Endothelial cell of umbilical vein (primary cell): Measurements from ENCODE around the gene RBM18. TPM values are rescaled to one million over a fixed set of nuclear protein-coding genes. Genes with fewer than 3 reads are reported as not detected.

Source experiments
- BruUV-seq: library from RNA; stranded (reverse); fragments of 400-500 nt; replicated peaks from 2 replicates; lab custom pipeline; 2021; lab: Mats Ljungman, UMichigan
- CTCF ChIA-PET: fragments of 300-600, 350-600 bp; sonication (Branson Sonifier 250); formaldehyde crosslinking; loops from one replicate; lab custom pipeline; 2021; ENCODE audit warnings: antibody characterized with exemption, inconsistent platforms; lab: Charles Lee
- POLR2A ChIA-PET: fragments of 300-600, 350-600 bp; sonication (Branson Sonifier 250); formaldehyde crosslinking; loops from one replicate; lab custom pipeline; 2021; ENCODE audit warnings: antibody characterized with exemption, inconsistent platforms; lab: Charles Lee
- DNase-seq: peaks from one replicate; pipeline ENCODE4 v3.0.0-alpha.2; 2011; ENCODE audit warnings: low read depth, low spot score
- FAIRE-seq: peaks from 2 replicates; lab custom pipeline; 2011; peaks lifted over from hg19 to GRCh38; lab: Jason Lieb, UNC
- H2AFZ ChIP-seq: 2 replicates; pipeline ENCODE4 v1.6.0; 2012; ENCODE audit warnings: low read depth, low read length, control low read depth, inconsistent platforms
- H3K27ac ChIP-seq: 2 replicates; pipeline ENCODE4 v1.5.1; 2011; ENCODE audit warnings: low read depth, mild to moderate bottlenecking, control low read depth, low read length, moderate library complexity; ENCODE audit not compliant: insufficient read depth
- H3K27me3 ChIP-seq, 2 experiments: 2 replicates each; pipeline versions ENCODE4 v1.6.0 to v1.6.1; 2011; ENCODE audit warnings: low read length in 2 of 2, mixed read lengths in 1 of 2; ENCODE audit not compliant: control insufficient read depth in 2 of 2, insufficient read depth in 2 of 2
- H3K36me3 ChIP-seq, 2 experiments: 2 replicates in 1 of 2; 3 replicates in 1 of 2; pipeline ENCODE4 v1.5.1; 2011; ENCODE audit warnings: low read length in 2 of 2, mild to moderate bottlenecking in 1 of 2, moderate library complexity in 1 of 2; ENCODE audit not compliant: control insufficient read depth in 2 of 2, insufficient read depth in 2 of 2; ENCODE audit errors: extremely low read depth in 1 of 2
- H3K4me1 ChIP-seq: 3 replicates; pipeline ENCODE4 v1.5.1; 2011; ENCODE audit warnings: mild to moderate bottlenecking, low read length; ENCODE audit not compliant: control insufficient read depth, insufficient read depth; ENCODE audit errors: extremely low read depth
- H3K4me2 ChIP-seq: 2 replicates; pipeline ENCODE4 v1.6.1; 2011; ENCODE audit warnings: low read length, control low read depth, mixed read lengths; ENCODE audit not compliant: insufficient read depth
- H3K4me3 ChIP-seq, 3 experiments: fragments of 200-600 bp in 1 of 3; sonication (generic), shearing (Covaris generic) in 1 of 3; replicated peaks in 1 of 3; 2 replicates each; pipeline ENCODE4 v1.5.1; 2011 to 2016; ENCODE audit warnings: control low read depth in 3 of 3, low read length in 3 of 3, mild to moderate bottlenecking in 2 of 3, inconsistent platforms in 1 of 3, low read depth in 1 of 3, moderate library complexity in 1 of 3; ENCODE audit not compliant: insufficient read depth in 1 of 3
- H3K79me2 ChIP-seq: 2 replicates; pipeline ENCODE4 v1.6.0; 2012; ENCODE audit warnings: low read length, inconsistent platforms; ENCODE audit not compliant: control insufficient read depth, insufficient read depth
- H3K9ac ChIP-seq: replicated peaks from 2 replicates; pipeline ENCODE3; 2011; ENCODE audit warnings: low read length, control low read depth; ENCODE audit not compliant: insufficient read depth; ENCODE audit errors: extremely low read depth
- H3K9me1 ChIP-seq: replicated peaks from 3 replicates; pipeline ENCODE4 v1.6.0; 2011; ENCODE audit warnings: mild to moderate bottlenecking, low read length; ENCODE audit not compliant: control insufficient read depth, insufficient read depth; ENCODE audit errors: extremely low read depth
- H3K9me3 ChIP-seq: replicated peaks from 2 replicates; pipeline ENCODE4 v1.5.1; 2012; ENCODE audit warnings: low read length, inconsistent platforms; ENCODE audit not compliant: control insufficient read depth, insufficient read depth
- H4K20me1 ChIP-seq: replicated peaks from 2 replicates; pipeline ENCODE3; 2011; ENCODE audit warnings: mild to moderate bottlenecking, low read length; ENCODE audit not compliant: control insufficient read depth, insufficient read depth; ENCODE audit errors: extremely low read depth
- EZH2 ChIP-seq: IDR thresholded peaks from 2 replicates; pipeline ENCODE4 v1.6.1; 2012; ENCODE audit warnings: borderline replicate concordance, low read depth, mild to moderate bottlenecking, moderate library complexity, low read length, inconsistent platforms; ENCODE audit not compliant: severe bottlenecking
- FOS ChIP-seq: IDR thresholded peaks from 2 replicates; pipeline ENCODE4 v1.6.1; 2011; ENCODE audit warnings: mild to moderate bottlenecking, low read length, moderate library complexity, borderline replicate concordance; ENCODE audit not compliant: insufficient read depth
- JUN ChIP-seq: IDR thresholded peaks from 2 replicates; pipeline ENCODE4 v1.6.1; 2011; ENCODE audit warnings: borderline replicate concordance, low read depth; ENCODE audit not compliant: insufficient read length, insufficient read depth
- MYC ChIP-seq: IDR thresholded peaks from one replicate; pipeline ENCODE4 v1.6.1; 2011; ENCODE audit warnings: mild to moderate bottlenecking, low read depth, low read length
- dilution Hi-C: fragments of 300-500 bp; cut with MboI; formaldehyde crosslinking; loops from one replicate; pipeline ENCODE4 v1.15.0; 2019; ENCODE audit warnings: low sequenced_read_pairs; ENCODE audit not compliant: extremely low pct_ligation_motif_present
- intact Hi-C: fragments of 100-400 bp; cut with micrococcal nuclease; formaldehyde crosslinking; loops from one replicate; pipeline ENCODE4 v1.10.0; 2022
- polyA plus RNA-seq, 4 experiments: library from polyadenylated mRNA; depleted of rRNA in 3 of 4; stranded (reverse) in 3 of 4; unstranded in 1 of 4; fragments of >200 nt; gene quantifications; 2 replicates each; pipeline versions ENCODE4 v1.2.1 to v1.2.3, GENCODE V29; 2011 to 2012; ENCODE audit warnings: missing spikeins in 1 of 4
- total RNA-seq: library from RNA; stranded (reverse); gene quantifications from 2 replicates; pipeline ENCODE4 v1.2.3, GENCODE V29; 2021

The RBM18 gene
- total and polyA plus RNA-seq, 2 donors (not counting 3 experiments of a cell fraction or from before 2014, with no cell fraction given) = 7.9 to 26.9 TPM

DNA sequence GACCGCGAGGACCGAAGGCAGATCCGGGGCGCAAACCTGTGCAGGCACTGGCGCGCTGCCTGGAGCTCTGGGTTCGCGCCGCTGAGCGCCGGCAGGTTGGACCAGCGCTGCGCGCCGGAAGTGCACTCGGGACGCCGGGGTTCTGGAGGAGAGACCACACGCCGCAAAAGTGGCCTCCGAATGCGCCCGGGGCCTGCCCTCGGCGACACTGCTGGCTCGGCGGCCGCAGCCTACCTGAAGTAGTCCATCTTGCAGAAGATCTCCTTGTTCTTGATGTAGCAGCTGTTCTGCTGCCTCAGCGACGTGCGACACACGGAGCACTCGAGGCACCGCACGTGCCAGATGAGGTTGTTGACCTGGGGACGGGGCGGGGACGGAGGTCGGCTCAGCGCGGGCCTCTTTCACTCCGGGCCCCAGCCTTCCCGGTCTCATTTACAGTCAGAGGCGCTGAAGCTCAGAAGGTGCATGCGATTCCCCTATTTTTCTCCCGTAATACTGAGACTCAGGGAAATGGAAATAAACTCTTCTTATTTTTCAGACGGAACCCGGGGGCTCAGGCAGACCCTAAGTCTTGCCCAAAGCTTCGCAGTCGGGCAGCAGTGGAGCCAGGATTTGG is 38.4 kb downstream of the RBM18 start:
- TF ChIP-seq JUN = no peak
- no peak for TF ChIP-seq FOS
- peak; percentile 21 for TF ChIP-seq EZH2
- Histone ChIP-seq H2AFZ (no peak overlapping the region), H3K9me3 (no peaks in the 10 kb centered on the region), H3K36me3 (no peaks in the 10 kb centered on the region), H3K27me3 (peaks cover 39 to 51% of the 10 kb centered on the region in 2 experiments), H3K9me1 (no peaks in the 10 kb centered on the region), H3K79me2 (no peaks in the 10 kb centered on the region), H3K4me3 (no peak overlapping the region), H3K4me2 (no peak overlapping the region), H3K4me1 (peaks cover 10% of the 10 kb centered on the region), H4K20me1 (no peaks in the 10 kb centered on the region), H3K9ac (no peak overlapping the region), H3K27ac (no peak overlapping the region)
- CTCF ChIA-PET = interaction anchor here (0.9 to 1.7 kb wide), 4 partner anchors 9 to 124 kb away, joined by 3 to 6 read pairs (median 4); no protein-coding TSS in a partner anchor
- intact Hi-C loops = loop anchor here (5.0 kb wide), 1 partner anchor 69 kb away; the partner anchor contains the start of genes MORN5 and NDUFA8
- no TSS peak for BruUV-seq
- POLR2A ChIA-PET = no interaction called here
- dilution Hi-C loops = no loop called here
- FAIRE-seq = no peak
- DNase-seq = no peak

DNA sequence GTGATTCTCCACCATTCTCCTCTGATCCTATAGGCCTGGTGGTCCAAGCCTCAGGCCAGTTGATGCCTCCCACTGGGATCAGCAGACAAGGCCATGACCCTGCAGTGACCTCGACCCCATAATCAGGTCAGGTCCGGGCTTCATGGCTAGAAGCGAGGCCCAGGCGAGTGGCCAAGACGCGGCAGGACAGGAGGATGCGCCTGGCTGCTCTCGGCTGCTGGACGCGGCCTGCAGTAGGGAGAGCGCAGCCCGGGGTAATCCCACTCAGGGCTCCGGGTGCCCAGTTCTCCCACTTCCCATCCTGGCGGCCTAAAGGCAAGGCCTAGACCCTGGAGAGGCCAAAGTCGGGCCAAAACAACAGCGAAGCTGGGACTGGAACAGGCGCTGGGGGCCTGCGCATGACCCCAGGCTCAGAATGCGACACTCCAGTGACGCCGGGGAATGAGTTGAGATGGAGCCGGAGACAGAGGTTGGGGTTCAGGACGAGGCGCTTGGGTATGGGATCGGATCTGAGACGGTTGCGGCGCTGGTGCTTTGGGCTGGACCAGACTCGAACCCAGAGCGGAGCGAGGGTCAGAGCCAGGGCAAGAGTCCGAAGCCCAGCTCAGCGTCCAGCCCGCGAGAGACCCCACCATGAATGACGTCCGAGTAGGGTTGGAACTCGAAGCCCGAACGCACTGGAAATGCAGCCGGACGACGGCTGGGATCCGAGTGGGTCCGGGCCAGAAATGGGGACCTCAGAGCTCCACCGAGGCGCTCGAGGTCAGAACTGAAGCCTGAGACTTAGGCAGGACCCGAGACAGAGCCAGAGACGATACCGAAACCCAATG is 39.1 kb downstream of the RBM18 start:
- Histone ChIP-seq H3K4me1 (peaks cover 10% of the 10 kb centered on the region), H4K20me1 (no peaks in the 10 kb centered on the region), H3K4me2 (no peak overlapping the region), H3K27ac (no peak overlapping the region), H3K79me2 (no peaks in the 10 kb centered on the region), H3K27me3 (peaks cover 35 to 44% of the 10 kb centered on the region in 2 experiments), H2AFZ (no peak overlapping the region), H3K9me3 (no peaks in the 10 kb centered on the region), H3K9ac (no peak overlapping the region), H3K36me3 (no peaks in the 10 kb centered on the region), H3K9me1 (no peaks in the 10 kb centered on the region), H3K4me3 (no peak overlapping the region)
- FAIRE-seq (no peak), DNase-seq (no peak)
- CTCF ChIA-PET = interaction anchor here (0.9 to 1.7 kb wide), 3 partner anchors 98 to 125 kb away, joined by 4 to 6 read pairs (median 5); no protein-coding TSS in a partner anchor
- POLR2A ChIA-PET = no interaction called here
- intact Hi-C loops (loop anchor here (5.0 kb wide), 1 partner anchor 68 kb away; the partner anchor contains the start of genes MORN5 and NDUFA8), dilution Hi-C loops (no loop called here)
- no peak for TF ChIP-seq MYC
- TF ChIP-seq EZH2 = peak; percentile 3
- no TSS peak for BruUV-seq
